ENCODE measurements around the gene IL21R. TPM values are rescaled to one million over a fixed set of nuclear protein-coding genes. Genes with fewer than 3 reads are reported as not detected.

Gene IL21R
- total and polyA plus RNA-seq, 9 of the 15 experiments (the other 6 are each of a cell fraction or from before 2014, with no cell fraction given): 0.04 to 0.34 (median 0.18) TPM; not detected in 1

DNA sequence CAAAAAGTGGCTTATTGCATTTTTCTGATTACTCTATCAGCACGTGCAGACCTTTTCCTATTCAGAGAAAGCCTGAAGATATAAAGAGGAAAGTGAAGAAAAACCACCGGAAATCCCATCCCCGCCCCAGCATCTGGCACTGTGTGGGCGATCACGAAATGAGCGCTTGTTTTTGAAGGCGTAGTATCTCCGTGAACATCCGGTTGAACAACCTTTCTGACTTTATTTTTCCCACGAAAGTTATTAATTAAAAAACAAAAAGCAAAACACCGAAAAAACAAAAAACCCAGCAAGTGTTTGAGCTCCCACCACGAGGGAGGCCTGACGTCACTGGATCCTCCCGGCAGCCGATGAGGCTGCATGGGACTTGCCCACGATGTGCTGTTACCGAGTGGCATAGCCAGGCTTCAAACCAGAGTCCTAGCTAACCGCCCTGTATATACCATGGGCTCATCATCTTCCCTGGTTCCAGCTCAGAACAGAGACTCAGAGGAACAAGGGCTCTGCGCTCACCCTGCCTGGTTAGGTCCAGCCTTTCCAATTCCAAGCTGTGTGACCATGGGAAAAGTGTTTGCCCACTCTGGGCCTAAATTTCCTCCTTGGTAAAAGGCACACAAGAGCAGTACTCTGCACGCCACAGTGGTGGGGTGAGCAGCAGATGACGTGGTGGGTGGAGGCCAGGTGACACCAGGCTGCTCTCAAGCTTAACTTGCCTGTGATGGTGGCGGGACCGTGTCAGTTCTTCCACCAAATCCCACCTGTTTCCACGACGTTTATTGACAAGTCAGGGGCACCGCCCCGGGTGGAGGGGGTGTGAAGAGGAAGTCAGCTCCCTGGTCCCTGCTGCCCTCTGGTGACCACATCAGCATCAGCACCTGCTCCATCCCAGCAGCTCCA is 34.3 kb upstream of the IL21R start (continued):
- TF ChIP-seq, protein P1, sequence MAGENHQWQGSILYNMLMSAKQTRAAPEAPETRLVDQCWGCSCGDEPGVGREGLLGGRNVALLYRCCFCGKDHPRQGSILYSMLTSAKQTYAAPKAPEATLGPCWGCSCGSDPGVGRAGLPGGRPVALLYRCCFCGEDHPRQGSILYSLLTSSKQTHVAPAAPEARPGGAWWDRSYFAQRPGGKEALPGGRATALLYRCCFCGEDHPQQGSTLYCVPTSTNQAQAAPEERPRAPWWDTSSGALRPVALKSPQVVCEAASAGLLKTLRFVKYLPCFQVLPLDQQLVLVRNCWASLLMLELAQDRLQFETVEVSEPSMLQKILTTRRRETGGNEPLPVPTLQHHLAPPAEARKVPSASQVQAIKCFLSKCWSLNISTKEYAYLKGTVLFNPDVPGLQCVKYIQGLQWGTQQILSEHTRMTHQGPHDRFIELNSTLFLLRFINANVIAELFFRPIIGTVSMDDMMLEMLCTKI (IDR thresholded peaks at IDR 0.05; ENCODE audit: partially characterized antibody): no peak
- TF ChIP-seq TARDBP (IDR thresholded peaks at IDR 0.05) (no peak), MYC (IDR thresholded peaks at IDR 0.05; ENCODE audit: low read depth, low read length) (0 out of 2 replicates have a peak, but pooled peaks have one; percentile 24), MYC (CRISPR knock-in tag; IDR thresholded peaks at IDR 0.05; ENCODE audit: borderline replicate concordance, low read depth) (no peak), ESRRA (IDR thresholded peaks at IDR 0.05; ENCODE audit: borderline replicate concordance, low read depth) (peak; percentile 40; the same call in 1 of the 2 replicates), EGR1 (conservative IDR thresholded peaks at IDR 0.05) (peak; percentile 63), FOXP1 (CRISPR knock-in tag; IDR thresholded peaks at IDR 0.05) (no peak), BHLHE40 (IDR thresholded peaks at IDR 0.05; ENCODE audit: low read length) (peak; percentile 18; the same call in 1 of the 2 replicates), ZFP36 (IDR thresholded peaks at IDR 0.05; ENCODE audit: low read depth, low read length, partially characterized antibody) (peak; percentile 87)
- TF ChIP-seq, protein P2, sequence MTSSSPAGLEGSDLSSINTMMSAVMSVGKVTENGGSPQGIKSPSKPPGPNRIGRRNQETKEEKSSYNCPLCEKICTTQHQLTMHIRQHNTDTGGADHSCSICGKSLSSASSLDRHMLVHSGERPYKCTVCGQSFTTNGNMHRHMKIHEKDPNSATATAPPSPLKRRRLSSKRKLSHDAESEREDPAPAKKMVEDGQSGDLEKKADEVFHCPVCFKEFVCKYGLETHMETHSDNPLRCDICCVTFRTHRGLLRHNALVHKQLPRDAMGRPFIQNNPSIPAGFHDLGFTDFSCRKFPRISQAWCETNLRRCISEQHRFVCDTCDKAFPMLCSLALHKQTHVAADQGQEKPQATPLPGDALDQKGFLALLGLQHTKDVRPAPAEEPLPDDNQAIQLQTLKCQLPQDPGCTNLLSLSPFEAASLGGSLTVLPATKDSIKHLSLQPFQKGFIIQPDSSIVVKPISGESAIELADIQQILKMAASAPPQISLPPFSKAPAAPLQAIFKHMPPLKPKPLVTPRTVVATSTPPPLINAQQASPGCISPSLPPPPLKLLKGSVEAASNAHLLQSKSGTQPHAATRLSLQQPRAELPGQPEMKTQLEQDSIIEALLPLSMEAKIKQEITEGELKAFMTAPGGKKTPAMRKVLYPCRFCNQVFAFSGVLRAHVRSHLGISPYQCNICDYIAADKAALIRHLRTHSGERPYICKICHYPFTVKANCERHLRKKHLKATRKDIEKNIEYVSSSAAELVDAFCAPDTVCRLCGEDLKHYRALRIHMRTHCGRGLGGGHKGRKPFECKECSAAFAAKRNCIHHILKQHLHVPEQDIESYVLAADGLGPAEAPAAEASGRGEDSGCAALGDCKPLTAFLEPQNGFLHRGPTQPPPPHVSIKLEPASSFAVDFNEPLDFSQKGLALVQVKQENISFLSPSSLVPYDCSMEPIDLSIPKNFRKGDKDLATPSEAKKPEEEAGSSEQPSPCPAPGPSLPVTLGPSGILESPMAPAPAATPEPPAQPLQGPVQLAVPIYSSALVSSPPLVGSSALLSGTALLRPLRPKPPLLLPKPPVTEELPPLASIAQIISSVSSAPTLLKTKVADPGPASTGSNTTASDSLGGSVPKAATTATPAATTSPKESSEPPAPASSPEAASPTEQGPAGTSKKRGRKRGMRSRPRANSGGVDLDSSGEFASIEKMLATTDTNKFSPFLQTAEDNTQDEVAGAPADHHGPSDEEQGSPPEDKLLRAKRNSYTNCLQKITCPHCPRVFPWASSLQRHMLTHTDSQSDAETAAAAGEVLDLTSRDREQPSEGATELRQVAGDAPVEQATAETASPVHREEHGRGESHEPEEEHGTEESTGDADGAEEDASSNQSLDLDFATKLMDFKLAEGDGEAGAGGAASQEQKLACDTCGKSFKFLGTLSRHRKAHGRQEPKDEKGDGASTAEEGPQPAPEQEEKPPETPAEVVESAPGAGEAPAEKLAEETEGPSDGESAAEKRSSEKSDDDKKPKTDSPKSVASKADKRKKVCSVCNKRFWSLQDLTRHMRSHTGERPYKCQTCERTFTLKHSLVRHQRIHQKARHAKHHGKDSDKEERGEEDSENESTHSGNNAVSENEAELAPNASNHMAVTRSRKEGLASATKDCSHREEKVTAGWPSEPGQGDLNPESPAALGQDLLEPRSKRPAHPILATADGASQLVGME (CRISPR knock-in tag; IDR thresholded peaks at IDR 0.05): 0 out of 2 replicates have a peak, but pooled peaks have one; percentile 45
- TF ChIP-seq, protein P3, sequence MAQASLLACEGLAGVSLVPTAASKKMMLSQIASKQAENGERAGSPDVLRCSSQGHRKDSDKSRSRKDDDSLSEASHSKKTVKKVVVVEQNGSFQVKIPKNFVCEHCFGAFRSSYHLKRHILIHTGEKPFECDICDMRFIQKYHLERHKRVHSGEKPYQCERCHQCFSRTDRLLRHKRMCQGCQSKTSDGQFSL (CRISPR knock-in tag; IDR thresholded peaks at IDR 0.05): peak; percentile 91
- TF ChIP-seq, protein P3 (tag; IDR thresholded peaks at IDR 0.05): peak in 1 of 2 experiments; percentile 71; a peak in 2 of 4 replicates
- TF ChIP-seq, protein P4, sequence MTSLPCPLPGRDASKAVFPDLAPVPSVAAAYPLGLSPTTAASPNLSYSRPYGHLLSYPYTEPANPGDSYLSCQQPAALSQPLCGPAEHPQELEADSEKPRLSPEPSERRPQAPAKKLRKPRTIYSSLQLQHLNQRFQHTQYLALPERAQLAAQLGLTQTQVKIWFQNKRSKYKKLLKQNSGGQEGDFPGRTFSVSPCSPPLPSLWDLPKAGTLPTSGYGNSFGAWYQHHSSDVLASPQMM (CRISPR knock-in tag; IDR thresholded peaks at IDR 0.05): no peak
- TF ChIP-seq, protein P5, sequence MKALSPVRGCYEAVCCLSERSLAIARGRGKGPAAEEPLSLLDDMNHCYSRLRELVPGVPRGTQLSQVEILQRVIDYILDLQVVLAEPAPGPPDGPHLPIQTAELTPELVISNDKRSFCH (CRISPR knock-in tag; IDR thresholded peaks at IDR 0.05): no peak
- TF ChIP-seq, protein P5 (tag; IDR thresholded peaks at IDR 0.05): peak; percentile 64; the same call in 1 of the 2 replicates
- TF ChIP-seq, protein P6, sequence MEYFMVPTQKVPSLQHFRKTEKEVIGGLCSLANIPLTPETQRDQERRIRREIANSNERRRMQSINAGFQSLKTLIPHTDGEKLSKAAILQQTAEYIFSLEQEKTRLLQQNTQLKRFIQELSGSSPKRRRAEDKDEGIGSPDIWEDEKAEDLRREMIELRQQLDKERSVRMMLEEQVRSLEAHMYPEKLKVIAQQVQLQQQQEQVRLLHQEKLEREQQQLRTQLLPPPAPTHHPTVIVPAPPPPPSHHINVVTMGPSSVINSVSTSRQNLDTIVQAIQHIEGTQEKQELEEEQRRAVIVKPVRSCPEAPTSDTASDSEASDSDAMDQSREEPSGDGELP (CRISPR knock-in tag; IDR thresholded peaks at IDR 0.05; ENCODE audit: borderline replicate concordance): peak; percentile 61; the same call in 1 of the 2 replicates
